Stimulated activated CD8-positive, alpha-beta memory T cell treated with anti-CD3 and anti-CD28 coated beads, Interleukin-12 subunit alpha, Interleukin-12 subunit beta, amount 100 ng/mL, for 24 hours (primary cell): ENCODE data around the gene GTF3C2.
"Not testable (repeated sequence)": the region's sequence is repeated elsewhere in the genome, so short reads cannot be mapped to it uniquely, and the experiment has no call there.

Experiments
- DNase-seq: peaks from one replicate; pipeline ENCODE4 v3.0.0-alpha.2; 2020; ENCODE audit errors: extremely low read depth

The GTF3C2 gene

DNA sequence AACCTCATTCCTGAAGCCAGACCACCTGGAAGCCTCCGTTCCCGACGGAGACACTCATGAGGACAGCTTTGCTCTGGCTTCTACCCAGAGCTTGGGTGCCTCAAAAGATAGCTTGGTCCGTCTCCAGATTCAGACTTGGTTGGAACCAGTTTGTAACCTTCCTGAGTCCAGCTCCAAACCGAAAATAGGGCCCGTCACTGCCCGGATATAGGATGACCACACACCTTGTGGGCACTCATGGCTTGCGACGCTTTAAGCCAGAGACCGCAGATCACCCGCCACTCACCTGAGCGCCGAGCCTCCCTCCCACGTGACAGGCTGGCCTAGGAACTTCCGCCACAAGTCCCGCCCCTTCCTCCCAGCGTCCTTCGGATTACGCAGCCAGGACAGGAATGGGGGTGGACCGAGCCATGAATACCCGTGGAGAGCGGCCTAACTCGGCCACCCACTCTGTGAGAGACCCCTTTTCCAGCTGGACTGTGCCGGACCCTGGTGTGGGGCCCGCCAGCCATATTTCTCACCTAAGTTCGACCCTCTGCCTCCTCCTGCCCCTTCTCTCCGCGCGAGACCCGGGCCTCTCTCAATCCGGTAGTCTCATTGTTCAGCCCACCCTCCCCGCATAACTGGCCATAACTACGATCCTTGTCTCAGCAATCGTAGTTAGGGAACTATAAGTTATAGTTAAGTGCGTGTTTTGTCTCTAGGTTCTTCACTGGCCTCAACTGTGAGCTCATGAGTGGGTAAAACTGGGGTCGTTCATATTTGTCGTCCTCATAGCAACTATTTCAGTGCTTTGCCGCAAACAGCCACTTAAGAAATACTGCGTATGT, 33.6 kb downstream of the GTF3C2 start, which contains the start of gene MPV17:
Gene MPV17 (minus strand): TSS at position 332 of the 830 bp plus-strand sequence. CDS start 580 bp downstream, outside the sequence.
- DNase-seq, result peak; percentile 81

DNA sequence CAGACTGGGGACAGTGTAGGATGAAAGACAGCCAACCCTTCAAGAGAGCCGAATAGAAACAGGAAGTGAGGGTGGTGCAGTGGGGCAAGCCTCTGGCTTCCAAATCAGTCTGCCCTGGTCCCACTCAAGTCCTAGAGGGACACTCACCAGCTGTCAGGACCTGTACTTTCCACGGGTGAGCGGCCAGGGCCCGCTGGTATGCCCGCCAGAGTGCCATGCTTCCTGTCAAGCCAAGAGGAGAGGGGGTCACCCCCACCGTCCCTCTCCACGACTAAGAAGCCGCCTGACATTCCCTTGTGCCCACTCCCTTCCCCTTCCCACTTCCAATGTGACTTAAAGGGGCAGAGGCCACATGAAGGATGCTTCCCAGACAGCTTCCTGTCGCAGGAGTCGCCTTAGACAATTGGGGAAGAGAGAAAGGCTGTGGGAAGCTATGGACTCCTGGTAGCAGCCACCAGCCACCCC, 34.2 kb downstream of the GTF3C2 start:
- no peak for DNase-seq

DNA sequence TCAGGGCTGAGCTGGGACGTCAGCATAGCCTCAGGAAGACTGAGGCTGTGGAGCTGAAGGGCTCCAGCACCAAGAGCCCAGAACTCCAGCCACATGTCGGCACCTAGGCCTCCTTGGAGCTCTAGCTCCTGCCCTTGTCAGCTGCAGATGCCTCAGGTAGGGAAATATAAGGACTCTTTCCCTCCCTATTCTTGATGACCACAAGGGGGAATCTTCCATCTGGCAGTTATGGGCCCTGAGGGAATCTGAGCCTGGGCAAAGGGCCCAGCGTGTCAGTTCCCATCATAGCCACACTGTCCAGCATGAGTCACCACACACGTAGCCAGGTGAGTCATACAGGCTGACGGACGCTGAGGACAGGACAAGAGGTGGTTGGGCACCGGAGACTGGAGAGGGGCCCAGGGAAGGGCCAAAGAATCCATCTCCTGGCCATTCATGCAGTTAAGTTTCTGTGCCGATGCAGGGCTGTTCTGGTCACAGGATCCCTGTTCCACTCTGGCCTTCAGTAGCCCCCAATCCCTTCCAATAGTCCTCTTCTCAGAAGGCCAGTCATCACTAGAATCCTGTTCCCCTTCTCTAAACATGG, 35.5 kb downstream of the GTF3C2 start:
- no peak for DNase-seq

DNA sequence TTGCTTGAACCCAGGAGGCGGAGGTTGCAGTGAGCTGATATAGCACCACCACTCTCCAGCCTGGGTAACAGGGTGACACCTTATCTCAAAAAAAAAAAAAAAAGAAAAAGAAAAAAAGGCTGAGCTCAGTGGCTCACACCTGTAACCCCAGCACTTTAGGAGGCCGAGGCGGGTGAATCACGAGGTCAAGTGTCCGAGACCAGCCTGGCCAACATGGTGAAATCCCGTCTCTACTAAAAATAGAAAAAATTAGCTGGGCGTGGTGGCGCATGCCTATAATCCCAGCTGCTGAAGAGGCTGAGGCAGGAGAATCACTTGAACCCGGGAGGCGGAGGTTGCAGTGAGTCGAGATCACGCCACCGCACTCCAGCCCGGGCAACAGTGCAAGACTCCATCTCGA, 36.7 kb downstream of the GTF3C2 start:
- DNase-seq, result not testable (repeated sequence)

DNA sequence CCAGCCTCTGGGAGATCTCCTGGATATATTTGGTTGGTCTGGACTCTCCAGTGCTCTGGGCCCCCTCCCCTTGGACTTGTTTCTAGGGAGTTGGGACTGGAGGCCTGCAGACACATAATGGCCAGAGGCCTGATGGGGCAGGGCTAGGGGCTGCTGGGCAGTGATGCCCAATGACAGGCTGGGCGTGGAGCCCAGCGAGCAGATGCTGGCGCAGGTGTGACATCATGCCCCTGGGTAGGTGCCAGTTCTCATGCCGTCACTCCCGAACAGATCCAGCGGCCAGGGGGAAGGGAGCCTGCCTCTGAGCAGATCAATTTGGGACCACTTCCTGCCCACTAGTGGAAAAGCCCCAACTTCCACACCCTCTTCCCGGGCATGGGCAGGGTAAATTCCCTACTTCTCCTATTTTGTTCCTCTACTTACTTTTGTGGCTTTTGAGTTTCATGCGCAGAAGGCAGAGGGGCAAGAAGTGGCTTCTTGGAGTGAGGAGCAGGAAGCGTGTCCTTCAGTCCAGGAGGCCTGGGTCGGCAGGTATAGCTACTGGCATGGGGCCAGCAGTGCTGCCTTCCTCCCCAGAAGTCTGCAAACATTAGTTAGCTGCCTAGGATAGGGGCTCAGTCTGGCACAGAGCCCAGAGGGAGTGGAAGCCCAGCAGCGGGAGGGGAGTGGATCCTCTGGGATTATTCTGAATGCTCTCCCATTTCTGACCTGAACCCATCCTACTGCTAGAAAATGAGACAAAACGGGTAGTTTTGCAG, 39.7 kb downstream of the GTF3C2 start:
- DNase-seq, result no peak

DNA sequence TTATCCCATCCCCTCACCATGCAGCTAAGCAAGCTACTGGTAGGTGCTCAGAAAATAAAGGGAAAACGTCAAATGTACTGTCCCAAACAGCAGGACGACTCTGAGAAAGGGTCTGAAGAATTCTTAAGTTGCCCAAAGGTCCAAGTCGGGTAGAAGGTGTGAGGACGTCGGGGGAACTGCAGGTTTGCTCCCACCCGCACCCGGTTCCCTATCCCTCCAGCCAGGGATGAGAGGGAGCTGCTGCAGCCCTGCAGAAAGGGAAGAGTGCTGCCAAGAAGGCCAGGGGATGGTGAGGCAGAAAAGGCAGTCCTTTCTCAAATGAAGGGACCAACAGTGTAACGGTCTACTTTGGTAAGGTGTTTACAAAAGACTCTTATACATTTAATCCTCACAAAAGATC, 41.4 kb downstream of the GTF3C2 start:
- no peak for DNase-seq

DNA sequence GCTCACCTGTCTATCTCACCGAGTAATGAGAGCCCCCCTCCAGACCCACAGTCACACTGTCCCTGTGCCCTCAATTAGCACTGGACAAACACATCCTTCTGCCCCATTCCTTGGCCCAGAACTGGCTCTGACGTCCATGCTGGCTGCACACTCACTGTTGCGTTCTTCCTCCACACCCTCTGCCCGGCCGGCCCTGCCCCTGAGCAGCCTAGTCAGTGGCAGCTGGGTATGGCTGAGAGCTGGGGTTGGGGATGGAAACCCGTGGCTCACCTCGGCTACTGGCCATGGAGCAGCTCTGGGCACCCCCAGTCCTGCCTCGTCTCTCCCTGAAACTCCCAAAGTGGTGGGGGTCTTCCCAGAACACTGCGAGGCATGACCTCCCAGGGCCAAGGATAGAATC, 41.9 kb downstream of the GTF3C2 start:
- DNase-seq, result no peak

DNA sequence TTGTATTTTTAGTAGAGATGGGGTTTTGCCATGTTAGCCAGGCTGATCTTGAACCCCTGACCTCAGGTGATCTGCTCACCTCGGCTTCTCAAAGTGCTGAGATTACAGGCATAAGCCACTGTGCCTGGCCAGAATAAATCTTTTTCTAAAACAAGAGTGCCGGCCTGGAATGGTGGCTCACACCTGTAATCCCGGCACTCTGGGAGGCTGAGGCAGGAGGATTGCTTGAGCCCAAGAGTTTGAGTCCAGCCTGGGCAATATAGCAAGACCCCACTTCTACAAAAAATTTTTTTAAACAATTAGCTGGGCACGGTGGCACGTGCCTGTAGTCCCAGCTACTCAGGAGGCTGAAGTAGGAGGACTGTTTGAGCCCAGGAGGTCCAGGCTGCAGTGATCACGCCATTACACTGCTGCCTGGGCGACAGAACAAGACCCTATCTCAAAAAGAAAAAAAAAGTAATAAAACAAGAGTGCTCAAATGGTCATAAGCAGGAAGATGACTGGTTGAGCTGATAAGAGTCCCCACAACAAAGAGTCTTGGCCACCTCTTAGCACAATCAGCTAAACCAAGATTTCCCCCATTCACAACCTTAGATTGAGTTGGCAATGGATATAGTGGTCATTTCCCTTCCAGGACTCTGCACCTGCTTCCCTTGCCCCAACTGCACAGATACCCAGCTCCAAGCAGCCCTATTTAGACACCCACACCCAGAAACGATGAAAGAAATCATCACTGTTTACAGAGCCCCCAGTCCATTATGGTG, 42.5 kb downstream of the GTF3C2 start:
- DNase-seq, result no peak

DNA sequence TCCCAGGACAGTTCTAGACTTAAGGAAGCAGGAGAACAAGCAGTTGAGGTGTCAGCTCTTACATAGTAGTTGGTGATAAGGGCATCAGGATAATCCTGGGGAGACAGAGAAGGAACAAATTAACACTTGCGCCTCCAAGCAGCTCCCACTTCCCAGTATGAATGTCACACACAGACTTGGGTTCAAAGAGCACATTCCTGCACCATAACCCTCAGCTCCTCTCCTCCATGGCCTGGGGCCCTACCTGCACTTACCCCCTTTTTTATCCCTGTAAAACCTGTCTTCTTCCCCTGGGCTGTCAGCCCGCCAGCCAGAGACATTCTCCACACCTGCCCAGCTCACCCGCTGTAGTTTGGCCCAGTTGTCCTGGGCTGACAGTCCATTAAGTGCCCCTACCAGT, 44.4 kb downstream of the GTF3C2 start:
- no peak for DNase-seq

DNA sequence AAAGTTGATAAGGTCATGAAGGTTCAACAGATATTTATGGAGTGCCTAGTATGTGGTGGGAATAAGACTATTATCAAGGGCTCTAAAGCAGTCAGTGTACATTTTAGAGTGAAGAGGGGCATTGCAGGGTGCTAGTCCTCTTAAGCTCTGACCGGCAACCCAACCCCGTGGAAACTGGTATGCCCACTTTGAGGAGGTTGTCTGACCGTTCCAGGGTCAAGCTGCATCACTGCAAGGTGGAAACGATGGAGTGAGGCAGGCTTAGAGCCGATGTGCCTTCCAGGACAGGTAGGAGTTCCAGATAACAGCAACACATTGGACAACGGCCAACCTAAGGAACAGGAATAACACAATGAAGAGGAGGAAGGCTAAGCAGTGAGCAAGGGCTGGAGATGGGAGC, 46.9 kb downstream of the GTF3C2 start:
- no peak for DNase-seq

DNA sequence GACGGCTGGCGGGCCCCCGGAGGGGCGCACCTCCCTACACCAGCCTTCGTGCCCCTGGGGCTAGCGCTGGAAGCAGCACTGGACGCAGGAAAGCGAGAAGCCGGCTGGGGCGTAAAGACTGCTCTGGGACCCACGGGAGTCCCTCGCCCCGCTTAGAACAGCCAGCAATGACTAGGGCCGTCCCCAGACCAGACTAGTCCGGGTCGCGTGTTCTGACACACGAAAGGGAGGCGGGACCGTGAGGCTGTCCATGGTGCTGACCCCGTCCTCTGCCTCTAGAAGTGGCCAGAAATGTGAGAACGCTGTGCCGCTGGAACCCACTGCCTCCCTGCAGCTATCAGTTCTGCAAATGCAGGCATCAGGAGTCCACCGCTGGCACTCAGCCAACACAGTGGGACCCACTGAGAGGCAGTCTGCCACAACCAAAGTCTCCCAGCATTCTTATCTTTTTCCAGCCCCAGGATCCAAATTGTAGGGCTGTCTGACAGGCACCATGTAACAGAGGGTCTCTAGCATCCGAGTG, 48.1 kb downstream of the GTF3C2 start, which contains the start of gene UCN:
Gene UCN (minus strand): TSS at position 87 of the 523 bp plus-strand sequence. CDS start 550 bp downstream, outside the sequence.
- DNase-seq, result no peak

DNA sequence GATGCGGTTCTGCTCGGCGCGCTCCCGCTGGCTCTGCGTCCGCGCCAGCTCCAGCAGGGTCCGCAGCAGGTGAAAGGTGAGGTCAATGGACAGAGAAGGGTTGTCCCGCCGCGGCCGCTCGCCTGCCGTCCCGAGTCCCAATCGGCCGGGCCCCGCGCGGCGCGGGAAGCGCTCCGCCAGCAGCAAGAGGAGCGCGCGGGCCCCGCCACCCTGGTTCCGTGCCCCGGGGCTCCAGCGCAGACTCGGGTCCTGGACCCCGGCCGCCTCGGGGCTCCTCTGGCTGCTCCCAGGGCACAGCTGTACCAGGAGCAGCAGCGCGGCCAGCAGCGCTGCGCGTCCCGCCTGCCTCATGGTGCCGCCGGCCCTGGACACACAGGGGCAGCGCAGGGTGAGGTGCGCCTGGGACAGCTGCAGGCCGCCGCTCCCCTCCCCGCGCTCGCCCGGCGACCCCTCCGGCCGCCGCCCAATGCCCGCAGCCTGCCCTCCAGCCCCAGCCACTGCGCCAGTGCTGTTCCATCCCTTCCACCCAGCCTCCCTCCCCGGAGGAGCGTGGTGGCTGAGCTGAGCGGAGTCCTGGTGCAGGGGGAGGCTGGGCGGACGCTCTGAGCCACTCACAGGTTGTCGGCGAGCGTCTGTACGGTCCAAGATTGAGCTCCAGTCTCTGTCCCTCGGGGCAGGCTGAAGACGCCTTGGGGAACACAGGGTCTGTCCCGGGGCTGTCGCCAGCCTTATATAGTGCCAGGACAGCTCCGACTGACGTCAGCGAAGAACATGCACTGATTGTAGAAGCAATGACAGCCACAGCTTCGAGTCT, 48.8 kb downstream of the GTF3C2 start:
- no peak for DNase-seq

DNA sequence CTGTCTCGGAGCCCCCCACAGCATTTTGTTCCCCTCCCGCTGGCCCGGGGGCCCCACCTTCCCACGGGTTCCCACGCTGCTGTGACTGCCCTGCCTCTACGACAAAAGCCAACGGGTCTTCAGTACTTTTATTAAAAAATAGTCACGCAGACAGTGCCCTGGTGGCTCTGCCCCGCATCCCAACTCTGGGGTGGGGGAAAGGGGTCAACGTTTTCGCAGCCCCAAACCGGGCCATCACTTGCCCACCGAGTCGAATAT, 49.3 kb downstream of the GTF3C2 start:
- no peak for DNase-seq

DNA sequence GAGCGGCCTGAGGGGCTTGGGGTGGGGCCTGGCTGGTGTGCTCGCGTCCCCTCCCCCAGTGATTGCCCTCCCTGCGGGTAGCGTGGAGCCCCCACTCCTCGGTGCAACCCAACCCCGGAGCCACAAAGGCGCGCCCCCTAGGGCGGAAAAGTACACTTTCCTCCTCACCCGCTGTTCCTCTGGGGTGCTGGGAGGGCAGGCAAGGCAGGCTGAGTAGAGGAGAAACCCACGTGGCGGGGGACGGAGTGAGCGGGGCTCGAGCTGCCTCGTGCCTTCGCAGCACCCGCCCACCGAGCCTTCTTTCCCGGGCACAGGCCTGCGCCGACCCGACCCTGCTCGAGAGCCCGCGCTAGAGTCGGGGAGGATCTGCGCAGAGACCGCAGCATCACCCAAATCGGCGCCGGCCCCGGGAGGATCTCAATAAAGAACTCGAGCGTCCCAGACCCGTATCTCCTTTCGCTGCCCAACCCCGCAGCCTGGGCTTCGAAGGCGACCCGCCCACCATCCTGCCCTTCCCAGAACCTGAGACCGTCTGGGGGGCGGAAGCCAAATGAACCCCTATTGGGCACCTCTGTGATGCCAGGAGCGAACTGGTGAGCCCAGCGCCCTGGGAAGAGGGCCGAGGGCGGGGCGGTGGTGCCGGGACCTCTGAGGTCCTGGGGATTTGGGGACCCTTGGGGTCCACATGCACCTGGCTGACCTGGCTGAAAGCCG, 49.8 kb downstream of the GTF3C2 start:
- DNase-seq, result no peak

DNA sequence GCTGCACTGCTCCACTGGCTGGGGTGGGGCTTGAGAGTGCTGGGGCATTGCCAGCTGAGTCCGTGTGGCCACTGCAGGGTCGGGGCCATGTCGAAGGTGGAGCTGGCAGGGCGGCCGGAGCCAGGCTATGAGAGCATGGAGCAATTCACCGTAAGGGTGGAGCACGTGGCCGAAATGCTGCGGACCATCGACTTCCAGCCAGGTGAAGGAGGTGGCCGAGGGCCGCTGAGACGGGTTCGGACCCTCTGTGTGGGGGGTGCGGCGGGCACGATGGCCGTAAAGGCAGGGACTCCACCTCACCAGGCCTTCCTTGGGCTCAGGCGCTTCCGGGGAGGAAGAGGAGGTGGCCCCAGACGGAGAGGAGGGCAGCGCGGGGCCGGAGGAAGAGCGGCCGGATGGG, 50.4 kb downstream of the GTF3C2 start:
- DNase-seq, result no peak

DNA sequence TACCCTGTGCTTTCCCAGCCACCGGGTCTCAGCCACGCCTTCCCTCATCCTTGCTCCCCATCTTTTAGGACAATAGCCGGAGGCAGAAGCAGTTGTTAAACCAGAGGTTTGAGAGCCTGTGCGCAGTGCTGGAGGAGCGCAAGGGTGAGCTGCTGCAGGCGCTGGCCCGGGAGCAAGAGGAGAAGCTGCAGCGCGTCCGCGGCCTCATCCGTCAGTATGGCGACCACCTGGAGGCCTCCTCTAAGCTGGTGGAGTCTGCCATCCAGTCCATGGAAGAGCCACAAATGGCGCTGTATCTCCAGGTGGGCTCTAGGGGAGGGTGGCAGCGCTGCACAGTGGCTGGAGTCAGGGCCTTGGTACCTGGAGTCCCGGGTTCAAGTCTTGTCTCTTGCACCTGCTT, 51.0 kb downstream of the GTF3C2 start:
- DNase-seq, result no peak

DNA sequence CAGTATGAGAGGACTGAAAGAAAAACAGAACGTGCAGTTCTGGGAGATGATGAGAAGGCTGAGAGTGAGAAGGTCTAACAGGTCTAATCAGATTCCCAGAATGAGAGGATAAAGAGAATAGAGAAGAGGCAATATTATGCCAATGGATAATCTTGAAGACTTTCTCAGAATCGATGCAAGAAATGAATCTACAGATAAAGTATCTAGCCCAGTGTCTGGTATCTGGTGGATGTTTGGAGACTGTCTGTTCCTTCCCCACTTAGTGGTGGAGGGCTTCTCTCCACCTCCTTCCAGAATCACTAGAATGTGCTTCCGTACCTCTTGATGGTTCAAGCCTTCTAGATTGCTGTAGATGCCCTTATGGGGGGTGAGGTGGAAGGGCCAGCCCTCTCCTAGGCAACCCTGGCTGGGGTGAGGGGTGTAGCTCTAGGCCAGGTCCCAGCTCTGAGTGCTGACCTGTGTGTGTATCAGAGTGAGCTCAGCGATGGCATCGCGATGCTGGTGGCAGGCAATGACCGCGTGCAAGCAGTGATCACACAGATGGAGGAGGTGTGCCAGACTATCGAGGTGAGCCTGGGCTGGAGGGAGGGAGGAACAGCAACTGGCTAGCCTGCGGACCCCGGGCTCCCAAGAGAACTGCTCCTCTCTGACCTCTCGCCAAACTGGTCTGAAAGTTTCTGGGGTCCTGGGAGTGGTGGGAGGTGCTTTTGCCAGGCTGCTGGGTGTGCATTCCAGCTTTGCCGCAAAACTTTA, 51.9 kb downstream of the GTF3C2 start:
- DNase-seq, result no peak

DNA sequence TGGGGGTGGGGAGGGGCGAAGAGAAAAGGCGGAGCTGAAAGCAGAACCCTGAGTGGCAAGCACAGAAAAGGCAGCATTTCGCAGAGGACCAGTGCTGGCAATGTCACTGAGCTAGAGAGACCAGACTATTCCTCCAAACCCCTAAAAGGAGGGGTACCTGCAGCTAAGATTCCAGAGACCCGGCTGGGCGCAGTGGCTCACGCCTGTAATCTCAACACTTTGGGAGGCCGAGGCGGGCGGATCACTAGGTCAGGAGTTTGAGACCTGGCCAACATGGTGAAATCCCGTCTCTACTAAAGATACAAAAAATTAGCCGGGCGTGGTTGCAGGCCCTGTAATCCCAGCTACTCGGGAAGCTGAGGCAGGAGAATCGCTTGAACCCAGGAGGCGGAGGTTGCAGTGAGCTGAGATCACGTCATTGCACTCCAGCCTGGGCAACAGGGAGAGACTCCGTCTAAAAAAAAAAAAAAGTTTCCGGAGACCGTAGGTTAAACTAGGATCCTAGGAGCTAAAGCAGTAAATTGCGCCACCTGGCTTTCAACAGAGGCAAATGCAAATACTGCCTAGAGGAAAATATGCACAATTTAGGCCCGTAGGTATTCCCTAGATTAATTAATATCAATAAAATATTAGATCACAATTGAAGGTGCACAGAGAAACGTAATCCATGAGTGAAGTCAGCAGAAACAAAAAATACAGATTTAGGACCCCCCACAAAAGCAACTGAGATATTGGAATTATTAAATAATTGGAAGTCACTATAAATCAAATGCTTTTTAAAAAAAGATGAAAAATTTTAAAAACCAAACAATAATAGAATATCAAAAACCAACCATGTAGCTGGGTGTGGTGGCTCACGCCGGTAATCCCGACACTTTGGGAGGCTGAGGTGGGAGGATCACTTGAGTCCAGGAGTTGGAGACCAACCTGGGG, 53.2 kb downstream of the GTF3C2 start:
- DNase-seq, result no peak
